HepG2 (cell line): Measurements from ENCODE around the gene TSN. TPM values are rescaled to one million over a fixed set of nuclear protein-coding genes. Genes with fewer than 3 reads are reported as not detected.

Experiments
- ATRX ChIP-seq: sonication (generic); formaldehyde crosslinking; IDR thresholded peaks from 2 replicates; pipeline ENCODE4 v1.4.0; 2020; ENCODE audit warnings: missing genetic modification reagents, borderline replicate concordance
- CCAR2 ChIP-seq: fragments of 200-400 bp; formaldehyde crosslinking; optimal IDR thresholded peaks from 2 replicates; pipeline ENCODE3; 2018; ENCODE audit warnings: low read depth, mild to moderate bottlenecking, low read length, moderate library complexity
- ETV5 ChIP-seq: IDR thresholded peaks from 2 replicates; pipeline ENCODE4 v1.6.1; 2018; ENCODE audit warnings: missing biosample characterization, missing genetic modification reagents, inconsistent platforms, borderline replicate concordance
- EZH2 ChIP-seq: conservative IDR thresholded peaks from 2 replicates; pipeline ENCODE4 v1.6.1; 2012; ENCODE audit warnings: mild to moderate bottlenecking, low read depth, low read length, moderate library complexity
- FOSL2 ChIP-seq: sonication (generic); formaldehyde crosslinking; IDR thresholded peaks from 2 replicates; pipeline ENCODE4 v1.4.0; 2020; ENCODE audit warnings: missing genetic modification reagents
- FOXK1 ChIP-seq: sonication (generic); formaldehyde crosslinking; IDR thresholded peaks from 2 replicates; pipeline ENCODE4 v1.4.0; 2020; ENCODE audit warnings: low read depth, missing genetic modification reagents, borderline replicate concordance
- GATAD2A ChIP-seq: IDR thresholded peaks from 2 replicates; pipeline ENCODE4 v1.6.1; 2016
- HCFC1 ChIP-seq: fragments of 150-350 bp; IDR thresholded peaks from 2 replicates; pipeline ENCODE4 v1.6.1; 2014; ENCODE audit warnings: low read depth, low read length
- HIC2 ChIP-seq: sonication (generic); formaldehyde crosslinking; IDR thresholded peaks from 2 replicates; pipeline ENCODE4 v1.9.0; 2022; ENCODE audit warnings: low read depth, missing genetic modification reagents
- HNRNPK ChIP-seq: fragments of 200-400 bp; formaldehyde crosslinking; IDR thresholded peaks from 2 replicates; pipeline ENCODE4 v1.6.1; 2018; ENCODE audit warnings: low read length, low read depth, moderate library complexity, mild to moderate bottlenecking; ENCODE audit not compliant: poor library complexity, severe bottlenecking
- KLF11 ChIP-seq: IDR thresholded peaks from 2 replicates; pipeline ENCODE4 v1.6.1; 2016; ENCODE audit warnings: missing compliant biosample characterization
- NFIC ChIP-seq: IDR thresholded peaks from 2 replicates; pipeline ENCODE4 v1.6.1; 2012; ENCODE audit warnings: mild to moderate bottlenecking, low read length, inconsistent platforms
- PAXIP1 ChIP-seq: sonication (generic); formaldehyde crosslinking; conservative IDR thresholded peaks from 2 replicates; pipeline ENCODE4 v1.4.0; 2020; ENCODE audit warnings: mild to moderate bottlenecking, missing genetic modification reagents, moderate library complexity
- SALL1 ChIP-seq: sonication (generic); formaldehyde crosslinking; IDR thresholded peaks from 2 replicates; pipeline ENCODE4 v1.8.0; 2022; ENCODE audit warnings: mild to moderate bottlenecking, missing genetic modification reagents
- SOX6 ChIP-seq, 2 experiments: fragments of 450-650 bp in 1 of 2; sonication (generic) in 1 of 2; formaldehyde crosslinking in 1 of 2; IDR thresholded peaks; 2 replicates each; pipeline versions ENCODE4 v1.4.0 to v1.6.1; 2017 to 2020; ENCODE audit warnings: antibody characterized with exemption in 1 of 2, mild to moderate bottlenecking in 1 of 2, missing genetic modification reagents in 1 of 2
- TSC22D2 ChIP-seq: sonication (generic); formaldehyde crosslinking; IDR thresholded peaks from 2 replicates; pipeline ENCODE4 v1.5.1; 2020; ENCODE audit warnings: missing genetic modification reagents, mild to moderate bottlenecking, borderline replicate concordance
- ZBTB14 ChIP-seq: sonication (generic); formaldehyde crosslinking; IDR thresholded peaks from 2 replicates; pipeline ENCODE4 v1.4.0; 2020; ENCODE audit warnings: missing genetic modification reagents
- ZNF564 ChIP-seq: sonication (generic); formaldehyde crosslinking; IDR thresholded peaks from 2 replicates; pipeline ENCODE4 v1.8.1; 2023; ENCODE audit warnings: mild to moderate bottlenecking, missing genetic modification reagents
- ZNF572 ChIP-seq: sonication (generic); formaldehyde crosslinking; IDR thresholded peaks from 2 replicates; pipeline ENCODE4 v1.5.1; 2020; ENCODE audit warnings: mild to moderate bottlenecking, missing genetic modification reagents
- ZSCAN31 ChIP-seq: sonication (generic); formaldehyde crosslinking; IDR thresholded peaks from 2 replicates; pipeline ENCODE4 v1.5.0; 2020; ENCODE audit warnings: low read depth, mild to moderate bottlenecking, missing genetic modification reagents
- polyA plus RNA-seq, 8 experiments: library from polyadenylated mRNA; depleted of rRNA in 3 of 8; stranded (reverse) in 7 of 8; unstranded in 1 of 8; fragments of >200 nt; fragmentation: Illumina TruSeq in 4 of 8; extraction: Trizol in 4 of 8; gene quantifications; 2 replicates each; pipeline versions ENCODE4 v1.2.1 to v1.2.3, GENCODE V29; 2011 to 2016; ENCODE audit warnings: low read depth in 4 of 8, missing spikeins in 1 of 8, mixed read lengths in 1 of 8; ENCODE audit not compliant: insufficient read depth in 1 of 8
- total RNA-seq, 5 experiments: library from RNA; depleted of rRNA; stranded (reverse); fragments of >200 nt; fragmentation: Illumina TruSeq; extraction: Trizol; gene quantifications; 2 replicates each; pipeline ENCODE4 v1.2.3, GENCODE V29; 2016; ENCODE audit warnings: low read depth in 1 of 5
- TF ChIP-seq, protein P1 (sequence below): sonication (generic); formaldehyde crosslinking; IDR thresholded peaks from 2 replicates; pipeline ENCODE4 v1.4.0; 2020; ENCODE audit warnings: missing genetic modification reagents, borderline replicate concordance

TSN gene
- total and polyA plus RNA-seq, 2 of the 13 experiments (the other 11 are each of a cell fraction or from before 2014, with no cell fraction given) = 56.4 to 115 TPM

DNA sequence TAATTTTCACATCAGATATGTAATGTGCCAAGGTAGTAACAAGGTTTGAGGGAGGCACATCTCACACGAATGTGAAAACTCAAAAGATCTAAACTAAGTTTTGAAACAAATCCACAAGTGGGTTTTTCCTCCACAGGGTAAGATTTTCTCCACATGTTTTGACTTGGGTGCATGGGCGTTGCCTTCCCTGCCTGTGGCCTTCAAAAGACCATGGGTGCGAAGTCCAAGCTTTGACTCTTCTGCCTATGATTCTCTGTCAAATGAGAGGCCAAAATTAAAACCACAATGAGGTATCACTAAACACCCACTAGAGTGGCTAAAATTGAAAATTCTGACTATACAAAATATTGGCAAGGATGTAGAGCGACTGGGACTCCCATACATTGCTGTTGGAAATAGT lies 49.5 kb upstream of the TSN start (continued):
- TF ChIP-seq ZSCAN31 (CRISPR knock-in tag) (no peak), PAXIP1 (CRISPR knock-in tag) (peak; percentile 64), ZNF564 (no peak), ATRX (CRISPR knock-in tag) (no peak), SOX6 (IDR thresholded peaks at IDR 0.05) (no peak), SOX6 (CRISPR knock-in tag; IDR thresholded peaks at IDR 0.05) (0 out of 2 replicates have a peak, but pooled peaks have one; percentile 18), HNRNPK (no peak), ZBTB14 (CRISPR knock-in tag) (no peak), HIC2 (CRISPR knock-in tag) (no peak), KLF11 (CRISPR knock-in tag) (no peak), ETV5 (no peak; the same call in 1 of the 2 replicates), FOXK1 (CRISPR knock-in tag) (peak; percentile 41; the same call in 1 of the 2 replicates), TSC22D2 (CRISPR knock-in tag) (no peak), GATAD2A (CRISPR knock-in tag) (0 out of 2 replicates have a peak, but pooled peaks have one; percentile 43), ZNF572 (no peak), SALL1 (CRISPR knock-in tag) (peak; percentile 41; the same call in 1 of the 2 replicates), FOSL2 (peak; percentile 28; the same call in 1 of the 2 replicates), HCFC1 (no peak), NFIC (peak; percentile 36; the same call in 1 of the 2 replicates), EZH2 (no peak), CCAR2 (no peak)
- TF ChIP-seq, protein P1, sequence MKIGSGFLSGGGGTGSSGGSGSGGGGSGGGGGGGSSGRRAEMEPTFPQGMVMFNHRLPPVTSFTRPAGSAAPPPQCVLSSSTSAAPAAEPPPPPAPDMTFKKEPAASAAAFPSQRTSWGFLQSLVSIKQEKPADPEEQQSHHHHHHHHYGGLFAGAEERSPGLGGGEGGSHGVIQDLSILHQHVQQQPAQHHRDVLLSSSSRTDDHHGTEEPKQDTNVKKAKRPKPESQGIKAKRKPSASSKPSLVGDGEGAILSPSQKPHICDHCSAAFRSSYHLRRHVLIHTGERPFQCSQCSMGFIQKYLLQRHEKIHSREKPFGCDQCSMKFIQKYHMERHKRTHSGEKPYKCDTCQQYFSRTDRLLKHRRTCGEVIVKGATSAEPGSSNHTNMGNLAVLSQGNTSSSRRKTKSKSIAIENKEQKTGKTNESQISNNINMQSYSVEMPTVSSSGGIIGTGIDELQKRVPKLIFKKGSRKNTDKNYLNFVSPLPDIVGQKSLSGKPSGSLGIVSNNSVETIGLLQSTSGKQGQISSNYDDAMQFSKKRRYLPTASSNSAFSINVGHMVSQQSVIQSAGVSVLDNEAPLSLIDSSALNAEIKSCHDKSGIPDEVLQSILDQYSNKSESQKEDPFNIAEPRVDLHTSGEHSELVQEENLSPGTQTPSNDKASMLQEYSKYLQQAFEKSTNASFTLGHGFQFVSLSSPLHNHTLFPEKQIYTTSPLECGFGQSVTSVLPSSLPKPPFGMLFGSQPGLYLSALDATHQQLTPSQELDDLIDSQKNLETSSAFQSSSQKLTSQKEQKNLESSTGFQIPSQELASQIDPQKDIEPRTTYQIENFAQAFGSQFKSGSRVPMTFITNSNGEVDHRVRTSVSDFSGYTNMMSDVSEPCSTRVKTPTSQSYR (CRISPR knock-in tag) = no peak
